NCI-H510A (cell line): ENCODE data around the gene GNAI2.
A peak's percentile ranks its signal among the peaks of the same experiment; 100 is the strongest.
"Not testable (repeated sequence)": the region's sequence is repeated elsewhere in the genome, so short reads cannot be mapped to it uniquely, and the experiment has no call there.

Source experiments
- DNase-seq: peaks from one replicate; lab custom pipeline; 2025; lab: John Stamatoyannopoulos, UW

GNAI2 gene

DNA sequence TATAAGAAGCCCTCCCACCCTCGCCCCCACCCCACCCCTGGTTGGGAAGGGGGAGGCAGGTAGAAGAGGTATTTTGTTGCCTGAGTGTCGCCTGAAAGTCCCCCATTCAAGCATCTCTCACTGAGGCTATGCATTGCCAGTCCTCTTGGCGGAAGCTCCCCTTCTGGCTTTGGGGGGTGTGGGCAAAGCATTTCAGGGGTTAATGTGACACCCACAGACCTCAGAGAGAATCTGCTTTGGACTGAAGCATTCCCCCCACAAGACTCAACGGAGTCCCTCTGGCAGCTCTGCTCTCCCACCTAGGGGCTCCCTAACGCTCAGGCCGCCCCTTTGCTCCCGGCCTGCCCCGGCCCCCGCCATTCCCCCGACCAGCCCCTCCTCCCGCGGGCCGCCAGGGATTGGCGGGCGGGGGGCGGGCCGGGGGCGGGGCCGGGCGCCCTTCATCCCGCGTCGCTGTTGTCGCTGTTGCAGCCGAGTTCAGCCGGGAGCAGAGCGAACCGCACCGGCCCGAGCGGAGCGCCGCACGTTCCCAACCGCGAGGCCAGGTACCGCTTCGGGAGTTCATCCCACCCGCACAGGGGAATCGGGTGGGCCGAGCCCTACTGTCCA lies 31.1 kb upstream of the GNAI2 start, which contains the start of gene SLC38A3:
Gene SLC38A3, plus strand, starts transcription at position 468 of the 609 bp plus-strand sequence. CDS start 8,929 bp downstream, outside the sequence.
- DNase-seq: no peak

DNA sequence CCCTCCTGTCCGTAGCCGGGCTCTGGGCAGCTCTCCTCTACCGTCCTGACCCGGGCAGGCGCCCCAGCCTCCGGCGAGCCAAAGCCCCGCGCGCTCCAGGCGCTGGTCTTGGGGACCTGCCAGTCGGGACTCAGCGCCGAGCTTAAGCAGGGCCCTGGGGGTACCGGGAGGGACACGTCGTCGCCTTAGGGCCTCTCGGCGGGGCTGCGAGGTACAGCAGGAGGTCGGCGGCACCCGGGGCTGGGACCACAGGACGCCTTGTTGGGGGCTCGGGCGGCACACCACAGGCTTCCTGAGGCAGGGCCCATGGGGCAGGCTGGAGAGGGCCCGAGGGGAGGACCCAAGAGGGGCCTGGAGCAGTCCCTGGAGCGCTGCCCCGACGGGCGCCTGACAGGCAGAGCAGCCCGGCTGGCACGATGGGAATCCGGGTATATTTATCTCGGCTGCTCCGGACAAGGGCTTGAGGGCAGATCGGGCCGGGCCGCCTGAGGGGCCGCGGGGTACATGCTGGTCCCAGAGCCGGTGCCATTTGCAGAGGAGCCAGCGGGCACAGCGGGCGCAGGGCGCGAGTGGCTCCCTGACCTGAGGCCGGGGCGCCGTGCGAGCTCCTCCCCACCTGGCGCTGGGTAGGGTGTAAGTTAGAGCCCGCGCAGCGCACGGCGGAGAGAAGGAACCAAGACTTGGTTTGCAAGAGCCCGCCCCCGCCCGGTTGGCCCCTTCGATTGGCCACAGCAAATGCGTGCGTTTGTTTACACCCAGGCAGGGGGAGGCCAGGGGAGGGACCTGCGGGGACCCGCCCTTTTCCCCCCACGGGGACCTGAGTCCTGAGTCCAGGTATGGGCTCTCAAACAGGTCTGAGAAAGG lies 30.4 kb upstream of the GNAI2 start:
- DNase-seq: peak; percentile 65

DNA sequence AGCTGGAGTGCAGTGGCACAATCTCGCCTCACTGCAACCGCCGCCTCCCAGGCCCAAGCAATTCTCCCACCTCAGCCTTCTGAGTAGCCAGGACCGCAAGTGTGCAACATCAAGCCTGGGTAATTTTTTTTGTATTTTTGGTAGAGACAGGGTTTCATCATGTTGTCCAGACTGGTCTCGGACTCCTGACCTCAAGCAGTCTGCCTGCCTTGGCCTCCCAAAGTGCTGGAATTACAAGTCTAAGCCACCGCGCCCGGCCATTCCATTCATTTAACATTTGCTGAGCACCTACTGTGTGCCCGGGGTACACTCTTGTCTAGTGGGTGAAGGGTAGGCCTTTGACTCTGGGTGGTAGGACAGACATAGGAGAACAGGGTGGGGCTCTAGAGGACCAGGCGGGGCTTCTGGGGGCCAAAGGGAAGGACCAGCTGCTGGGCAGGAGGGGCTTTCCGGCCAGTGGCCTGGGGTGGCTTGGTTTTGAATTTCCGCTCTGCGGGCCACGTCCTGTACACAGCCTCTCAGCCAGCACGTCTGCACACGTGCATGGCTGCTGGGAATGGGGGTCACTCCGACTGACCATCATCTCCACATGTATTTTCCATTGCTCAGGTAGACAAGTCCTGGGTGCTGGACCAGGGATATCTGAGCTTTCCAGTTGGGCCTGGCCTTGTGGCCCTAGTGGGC lies 28.5 kb upstream of the GNAI2 start:
- no peak for DNase-seq

DNA sequence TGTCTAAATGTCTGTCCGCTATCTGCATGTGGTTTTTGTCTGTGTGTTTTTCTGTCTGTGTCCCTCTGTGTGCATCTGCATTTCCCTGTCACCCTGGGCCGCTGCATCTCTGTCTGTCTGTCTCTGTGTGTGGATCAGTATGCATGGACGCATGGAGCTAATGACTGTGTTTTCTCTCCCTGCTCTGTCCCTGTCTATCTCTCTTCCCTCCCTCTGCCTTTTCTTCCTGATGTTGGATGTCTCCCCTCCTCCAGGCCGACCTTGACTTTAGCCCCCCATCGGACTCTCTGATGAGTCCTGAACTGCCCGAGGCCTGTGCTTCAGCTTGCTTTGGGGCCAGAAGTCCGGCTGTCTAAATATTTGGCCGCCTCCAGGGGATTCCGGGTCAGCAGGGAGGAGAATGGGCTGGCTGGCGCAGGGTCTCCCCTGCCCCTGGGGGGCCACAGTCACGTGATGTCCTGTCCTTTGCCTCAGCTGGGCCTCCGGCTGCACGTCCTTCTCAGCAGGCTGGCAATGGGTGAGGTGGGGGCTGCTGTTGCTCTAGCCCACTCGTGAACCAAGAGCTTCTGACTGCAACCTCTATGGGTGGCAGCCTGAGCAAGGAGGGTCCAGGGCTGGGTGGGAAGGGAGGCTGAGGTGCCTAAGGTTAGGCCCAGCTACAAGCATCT lies 27.2 kb upstream of the GNAI2 start:
- DNase-seq: no peak

DNA sequence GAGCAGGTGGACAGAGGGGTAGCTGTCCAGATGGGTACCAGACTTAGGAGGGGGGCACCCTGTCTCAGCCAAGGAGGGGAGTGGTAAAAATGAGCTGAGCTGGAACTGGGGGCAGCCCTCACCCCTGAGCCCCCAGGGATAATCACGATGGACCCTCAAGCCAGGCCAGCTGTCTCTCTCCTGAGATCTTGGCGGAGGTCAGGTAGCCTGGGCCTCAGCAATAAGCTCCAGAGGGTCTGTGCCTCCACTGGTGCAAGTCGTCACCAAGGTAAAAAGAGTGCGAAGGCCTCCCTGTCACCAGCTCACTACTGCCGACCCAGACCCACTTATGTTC lies 25.9 kb upstream of the GNAI2 start:
- no peak for DNase-seq

DNA sequence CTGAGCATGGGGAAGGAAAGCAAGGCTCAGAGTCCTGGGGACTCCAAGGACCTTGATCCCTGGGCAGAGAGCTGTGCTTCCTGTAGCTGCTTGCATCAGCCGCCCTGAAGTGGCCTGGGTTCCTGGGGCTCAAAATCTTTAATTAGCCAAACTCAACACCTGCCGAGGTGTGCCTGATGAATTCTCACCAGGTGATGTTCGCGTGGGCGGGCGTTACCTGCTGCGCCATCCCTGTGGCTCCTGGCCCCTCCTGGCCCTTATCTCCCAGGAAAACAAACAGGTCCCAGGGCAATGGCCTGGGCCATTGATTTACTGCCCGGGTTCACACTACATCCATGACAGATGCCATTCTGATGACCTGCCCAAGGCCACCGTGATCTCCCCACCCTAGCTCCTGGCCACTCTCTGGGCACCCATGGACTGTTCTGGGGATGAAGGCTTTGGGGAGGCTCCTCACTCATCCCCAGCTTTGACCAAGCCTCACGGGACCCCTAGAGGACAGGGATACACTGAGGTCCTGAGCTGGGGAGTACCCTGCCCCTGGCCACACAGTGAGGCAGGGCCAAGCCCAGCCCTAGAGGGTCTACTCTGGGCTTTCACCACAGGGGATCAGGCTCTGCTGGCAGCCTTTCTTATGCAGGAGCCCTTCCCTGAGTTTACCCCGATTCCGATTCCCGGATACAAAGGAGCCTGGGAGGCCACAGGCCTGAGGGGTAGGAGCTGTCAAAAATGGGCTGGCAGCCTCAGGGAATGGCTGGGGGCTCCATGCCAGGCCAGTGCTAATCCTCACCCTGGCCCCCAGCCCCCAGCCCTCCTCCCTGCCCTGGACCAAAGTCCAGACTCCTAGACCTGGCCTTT lies 25.3 kb upstream of the GNAI2 start:
- peak; percentile 61 for DNase-seq

DNA sequence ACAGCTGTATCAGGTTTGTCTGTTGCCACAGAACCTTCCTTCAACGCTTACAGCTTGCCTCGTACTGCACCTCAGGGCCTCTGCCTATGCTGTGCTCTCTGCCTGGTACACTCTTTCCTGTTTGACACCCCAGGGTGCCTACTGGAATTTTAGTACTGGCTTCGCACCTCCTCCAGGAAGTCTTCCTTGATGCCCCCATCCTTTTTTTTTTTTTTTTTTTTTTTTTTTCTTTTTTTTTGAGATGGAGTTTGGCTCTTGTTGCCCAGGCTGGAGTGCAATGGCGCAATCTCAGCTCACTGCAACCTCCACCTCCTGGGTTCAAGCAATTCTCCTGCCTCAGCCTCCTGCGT lies 24.7 kb upstream of the GNAI2 start:
- not testable (repeated sequence) for DNase-seq

DNA sequence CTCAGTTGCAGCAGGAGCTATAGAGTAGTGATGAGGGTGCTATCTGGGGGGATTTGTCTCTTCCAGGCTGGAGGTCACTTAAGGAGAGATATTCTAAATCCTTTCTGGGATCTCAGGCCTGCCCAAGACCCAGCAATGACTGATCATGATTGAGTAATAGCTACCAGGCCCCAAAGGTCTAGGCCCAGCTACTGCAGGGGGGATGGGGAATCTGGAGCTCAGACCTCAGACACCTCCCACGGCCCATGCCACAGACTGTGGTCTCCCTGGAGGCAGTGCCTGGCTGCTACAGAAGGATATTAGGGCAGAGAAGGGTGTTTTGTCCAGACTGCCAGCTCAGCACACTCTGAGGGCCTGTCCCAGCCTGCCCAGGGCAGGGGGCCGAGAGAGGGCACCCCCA lies 24.1 kb upstream of the GNAI2 start:
- DNase-seq: no peak

DNA sequence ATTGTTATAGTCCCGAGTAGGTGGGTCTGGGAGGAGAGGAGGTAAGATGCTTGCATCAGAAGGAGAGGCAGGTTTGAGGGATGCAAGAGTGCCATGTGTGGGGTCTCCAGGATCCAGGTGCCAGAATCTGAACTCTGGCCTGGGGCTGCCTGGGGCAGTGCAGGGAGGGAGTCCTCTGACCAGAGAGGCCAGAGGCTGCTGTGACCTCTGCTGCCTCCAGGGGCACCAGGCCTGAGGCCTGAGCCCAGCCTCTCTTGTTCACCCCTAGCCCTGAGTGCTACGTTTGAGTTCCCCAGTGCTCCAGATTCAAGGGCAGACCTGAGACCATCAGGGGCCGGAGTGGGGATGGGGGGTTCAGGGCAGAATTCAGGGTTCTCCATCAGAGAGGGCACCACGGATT lies 23.5 kb upstream of the GNAI2 start:
- DNase-seq: no peak

DNA sequence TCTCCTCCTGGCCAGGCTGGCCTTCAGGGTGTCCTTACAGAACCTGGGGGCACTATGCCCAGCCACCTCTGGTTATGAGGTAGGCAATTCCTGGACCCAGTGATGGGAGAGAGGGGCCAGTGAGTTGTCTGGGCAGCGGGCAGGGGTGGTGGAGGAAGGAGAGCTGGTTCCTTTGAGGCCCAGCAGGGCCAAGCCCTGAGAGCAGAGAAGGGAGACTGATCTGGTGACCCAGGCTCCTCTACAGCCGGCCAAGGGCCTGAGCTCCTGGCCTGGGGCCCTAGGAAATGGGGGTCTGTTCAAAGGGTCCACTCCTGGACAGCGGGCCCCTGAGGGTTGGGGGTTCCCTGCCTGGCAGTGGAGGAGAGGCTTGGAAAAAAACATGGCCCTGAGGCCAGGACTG lies 23.0 kb upstream of the GNAI2 start:
- DNase-seq: no peak

DNA sequence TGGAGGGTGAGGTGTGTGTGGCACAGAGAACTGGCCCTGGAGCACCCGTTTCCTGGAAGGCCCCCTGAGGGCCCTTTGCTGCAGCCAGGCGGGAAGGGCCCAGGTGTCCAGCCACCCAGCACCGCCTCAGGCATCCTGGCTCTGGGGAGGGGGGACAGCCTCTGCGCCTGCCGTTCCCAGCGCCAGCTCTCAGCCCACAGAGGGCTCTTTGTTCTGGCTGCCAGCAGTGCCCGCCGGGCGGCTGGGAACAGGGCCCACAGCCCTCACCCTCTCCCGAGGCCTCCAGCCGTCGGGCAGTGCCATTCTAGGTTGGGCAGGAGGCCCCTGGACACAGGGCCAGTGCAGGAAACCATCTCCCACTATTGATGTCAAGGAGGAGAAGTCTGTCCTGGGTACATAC lies 22.6 kb upstream of the GNAI2 start:
- no peak for DNase-seq

DNA sequence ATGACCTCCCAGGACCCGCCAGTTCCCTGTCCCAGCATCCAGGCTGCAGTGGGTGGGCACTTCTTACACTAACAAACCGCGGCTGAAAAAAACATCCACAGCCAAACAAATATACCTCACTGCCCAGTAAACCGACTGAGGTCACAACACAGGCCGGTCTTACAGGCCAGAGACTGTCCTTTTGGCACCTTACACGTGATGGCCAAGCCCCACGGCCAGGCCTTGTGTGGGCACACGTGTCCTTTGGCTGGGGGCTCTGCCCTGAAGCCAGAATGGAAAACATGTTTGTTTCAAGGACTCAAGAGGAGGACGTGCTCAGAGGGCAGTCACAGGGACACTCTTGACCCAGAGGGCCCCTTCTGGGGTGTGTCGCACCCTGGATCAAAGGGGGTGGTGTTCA lies 21.2 kb upstream of the GNAI2 start:
- DNase-seq: no peak

DNA sequence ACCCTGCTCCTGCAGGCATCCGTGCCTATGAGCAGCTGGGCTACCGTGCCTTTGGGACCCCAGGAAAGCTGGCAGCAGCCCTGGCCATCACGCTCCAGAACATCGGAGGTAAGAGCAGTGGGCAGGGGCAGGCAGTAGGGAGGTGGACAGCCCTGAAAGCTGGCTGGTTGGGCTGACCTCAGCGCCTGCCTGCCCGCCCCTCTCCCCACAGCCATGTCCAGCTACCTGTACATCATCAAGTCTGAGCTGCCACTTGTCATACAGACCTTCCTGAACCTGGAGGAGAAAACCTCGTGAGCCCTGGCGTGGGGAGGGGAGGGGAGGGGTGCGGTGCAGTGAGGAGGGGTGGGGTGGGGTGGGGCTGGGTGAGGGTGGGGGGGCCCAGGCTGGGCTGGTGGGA lies 20.5 kb upstream of the GNAI2 start:
- no peak for DNase-seq

DNA sequence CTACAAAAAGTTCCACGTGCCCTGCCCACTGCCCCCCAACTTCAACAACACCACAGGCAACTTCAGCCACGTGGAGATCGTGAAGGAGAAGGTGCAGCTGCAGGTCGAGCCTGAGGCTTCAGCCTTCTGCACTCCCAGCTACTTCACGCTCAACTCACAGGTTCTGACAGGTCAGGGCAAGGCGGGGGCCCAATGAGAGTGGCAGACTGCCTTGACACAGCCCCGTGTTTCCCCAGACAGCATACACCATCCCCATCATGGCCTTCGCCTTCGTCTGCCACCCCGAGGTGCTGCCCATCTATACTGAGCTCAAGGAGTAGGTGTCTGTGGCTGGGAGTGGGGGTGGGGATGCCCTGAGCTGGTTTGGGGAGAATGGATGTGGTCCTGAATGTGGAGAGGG lies 18.3 kb upstream of the GNAI2 start:
- no peak for DNase-seq

DNA sequence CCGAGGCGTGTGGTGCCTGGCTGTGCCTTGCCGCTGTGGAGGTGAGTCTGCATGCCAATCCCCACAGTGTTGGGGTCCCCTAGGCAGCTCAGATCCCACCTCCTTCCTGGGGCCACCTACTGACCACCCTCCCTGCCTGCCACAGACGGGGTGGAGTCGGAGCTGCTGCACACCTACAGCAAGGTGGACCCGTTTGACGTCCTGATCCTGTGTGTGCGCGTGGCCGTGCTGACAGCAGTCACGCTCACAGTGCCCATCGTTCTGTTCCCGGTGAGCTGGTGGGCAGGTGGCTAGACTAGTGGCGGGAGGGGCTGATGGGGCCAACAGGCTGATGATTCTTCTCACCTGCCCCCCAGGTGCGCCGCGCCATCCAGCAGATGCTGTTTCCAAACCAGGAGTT lies 17.6 kb upstream of the GNAI2 start:
- no peak for DNase-seq

DNA sequence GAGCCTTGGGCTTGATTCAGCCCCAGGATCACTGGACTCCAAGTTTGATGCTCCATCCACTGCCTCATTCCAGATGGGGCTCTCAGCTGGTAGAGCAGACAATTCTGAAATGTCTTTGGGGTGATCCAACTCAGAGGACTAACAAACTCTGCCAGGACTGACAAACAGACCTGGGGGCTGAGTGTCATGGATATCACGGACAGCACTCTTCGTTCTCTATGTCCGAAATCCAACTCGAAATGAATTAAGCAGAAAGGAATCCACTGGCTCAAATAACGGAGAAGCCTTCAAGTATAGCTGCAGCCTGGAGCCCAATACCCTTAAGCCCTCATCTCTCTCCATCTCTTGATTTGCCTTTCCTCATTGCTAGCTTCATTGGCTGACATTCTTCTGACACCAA lies 16.7 kb upstream of the GNAI2 start:
- no peak for DNase-seq

DNA sequence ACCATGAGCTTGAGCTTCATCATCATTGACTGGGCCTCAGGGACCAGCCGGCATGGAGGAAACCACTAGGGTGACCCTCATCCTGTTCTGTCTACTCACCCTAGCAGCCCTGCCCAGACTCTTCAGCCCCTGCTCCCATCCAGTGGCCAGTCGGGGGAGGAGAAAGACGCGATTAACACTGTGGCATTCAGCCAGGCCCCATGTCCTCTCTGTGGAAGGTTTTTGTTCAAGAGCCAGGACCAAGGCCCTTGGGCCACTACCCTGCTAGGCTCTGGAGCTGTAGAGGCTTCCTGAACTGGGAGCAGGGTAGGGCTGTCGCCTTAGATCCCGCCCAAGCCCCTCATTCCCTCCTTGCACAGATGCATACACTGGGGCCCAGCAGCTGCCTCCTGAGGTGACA lies 15.9 kb upstream of the GNAI2 start:
- DNase-seq: no peak

DNA sequence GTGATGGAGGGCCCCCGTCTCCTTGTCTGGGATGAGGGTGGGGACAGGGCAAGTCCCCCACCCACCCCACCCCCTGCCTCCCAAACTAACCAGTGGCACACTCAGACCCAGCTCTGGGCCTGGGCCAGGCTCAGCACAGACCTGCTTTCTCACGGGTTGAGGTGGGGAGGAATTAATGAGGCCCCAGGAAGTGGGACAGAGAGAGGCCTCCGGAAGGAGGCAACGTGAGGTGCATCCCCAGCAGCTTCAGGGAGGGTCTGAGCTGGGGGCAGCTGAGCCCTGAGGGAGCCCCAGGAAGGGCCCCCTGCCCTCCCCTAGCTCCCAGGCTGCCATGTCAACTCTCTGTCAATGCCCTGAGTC lies 15.0 kb upstream of the GNAI2 start:
- no peak for DNase-seq

DNA sequence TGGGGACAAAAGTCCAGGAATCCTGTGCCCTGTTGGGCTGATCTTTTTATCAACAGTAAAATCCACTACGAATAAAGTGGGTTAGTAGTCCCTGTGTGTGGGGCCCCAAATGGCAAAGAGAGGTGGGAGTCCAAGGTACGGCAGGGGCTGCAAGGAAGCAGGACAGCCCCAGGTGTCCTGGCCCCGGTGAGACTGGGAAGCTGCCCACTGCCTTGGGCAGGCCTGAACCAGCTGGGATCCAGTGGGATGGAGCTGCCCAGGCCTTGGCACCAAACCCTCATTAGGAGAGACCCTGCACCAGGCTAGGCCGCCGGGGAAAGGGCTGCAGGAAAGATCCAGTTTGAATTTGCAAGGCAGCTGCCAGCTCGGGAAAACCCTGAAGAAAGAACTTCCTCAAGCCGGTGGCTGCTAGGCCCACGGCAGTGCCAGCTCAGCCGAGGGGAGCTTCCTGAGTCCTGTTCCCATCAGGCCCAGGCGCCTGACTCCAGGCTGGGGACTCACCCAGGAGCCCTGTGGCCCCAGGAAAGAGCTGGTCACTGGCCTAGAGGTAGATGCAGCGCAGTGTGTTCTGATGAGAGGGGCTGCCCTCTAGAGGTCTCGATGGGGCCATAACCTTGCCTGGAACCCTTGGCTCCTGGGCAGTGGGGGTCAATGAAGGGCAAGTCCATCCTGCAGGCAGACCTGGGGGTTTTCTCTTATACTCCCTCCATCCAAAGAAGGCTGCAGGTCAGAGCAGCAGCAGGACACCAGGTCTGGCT lies 14.4 kb upstream of the GNAI2 start:
- no peak for DNase-seq

DNA sequence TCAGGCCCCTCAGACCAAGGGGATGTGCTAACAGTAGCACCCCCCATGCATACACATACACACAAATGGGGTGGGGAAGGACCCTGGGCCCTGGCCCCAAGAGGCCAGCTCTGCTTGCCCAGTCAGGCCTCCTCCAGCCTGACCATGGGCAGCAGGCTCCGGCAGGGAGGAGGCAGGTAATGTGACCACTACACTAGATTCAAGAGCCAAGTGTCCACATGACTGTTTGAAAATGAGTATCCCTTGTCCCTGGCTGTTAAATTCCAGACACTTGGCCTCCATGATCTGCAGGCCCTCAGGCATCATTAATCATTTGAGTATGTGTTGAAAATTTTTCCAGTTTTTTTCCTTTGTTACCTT lies 13.9 kb upstream of the GNAI2 start:
- DNase-seq: no peak

DNA sequence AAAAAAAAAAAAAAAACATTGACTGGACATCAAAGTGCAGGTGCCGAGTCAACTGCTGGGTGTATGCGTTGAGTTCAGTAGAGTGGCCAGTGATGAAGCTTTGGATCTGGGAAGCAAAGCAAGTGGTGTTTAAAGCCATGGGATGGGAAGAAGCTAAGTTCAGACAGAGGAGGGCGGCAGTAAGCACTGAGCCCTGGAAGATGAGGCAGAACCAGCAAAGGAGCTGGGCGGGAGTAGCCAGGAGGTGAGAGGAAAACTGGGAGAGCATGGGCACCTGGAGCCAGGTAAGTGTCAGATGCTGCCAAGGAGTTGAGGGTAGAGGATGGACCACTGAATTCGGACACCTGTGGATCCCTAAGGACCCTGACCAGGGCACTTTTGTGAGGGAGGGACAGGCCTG lies 11.4 kb upstream of the GNAI2 start:
- DNase-seq: no peak
